ENCODE data around the gene SF3B5. TPM values are rescaled to one million over a fixed set of nuclear protein-coding genes. Genes with fewer than 3 reads are reported as not detected.
A peak's percentile ranks its signal among the peaks of the same experiment; 100 is the strongest.

The SF3B5 gene
- polyA plus RNA-seq, 3 donors, result 271 to 445 (median 355) TPM

- Histone ChIP-seq H3K4me1 (ENCODE audit: control insufficient read depth in 1 of 2, insufficient read depth in 2 of 2, low read length in 2 of 2) (peaks cover 29 to 34% of the 10 kb centered on the region in 2 donors), H4K20me1 (ENCODE audit: insufficient read depth, low read length) (no peaks in the 10 kb centered on the region), H3K27me3 (ENCODE audit: control insufficient read depth in 2 of 2, insufficient read depth in 2 of 2, low read length in 2 of 2) (no peaks in the 10 kb centered on the region), H3K9me3 (replicated peaks in 1 of 2; ENCODE audit: control insufficient read depth in 1 of 2, insufficient read depth in 1 of 2, low read length in 2 of 2) (no peaks in the 10 kb centered on the region), H3K4me3 (replicated peaks in 1 of 3; ENCODE audit: low read depth in 2 of 3, low read length in 3 of 3) (peak overlapping the region; percentile 66 to 91 (median 84)), H3K9ac (ENCODE audit: insufficient read depth, low read length, poor library complexity, severe bottlenecking) (no peak overlapping the region), H2AFZ (ENCODE audit: insufficient read depth, low read depth, low read length, poor library complexity, severe bottlenecking) (peak overlapping the region; percentile 69), H3K79me2 (ENCODE audit: insufficient read depth, low read length) (peaks cover 27% of the 10 kb centered on the region), H3K27ac (ENCODE audit: low read depth in 1 of 2, low read length in 2 of 2) (peak overlapping the region in 1 of 2 donors; percentile 97), H3K36me3 (replicated peaks in 1 of 2; ENCODE audit: control insufficient read depth in 1 of 2, insufficient read depth in 2 of 2, low read length in 2 of 2) (no peaks in the 10 kb centered on the region), H3K4me2 (replicated peaks; ENCODE audit: extremely low read depth, low read length, poor library complexity, severe bottlenecking) (peak overlapping the region; percentile 89)
- H3K27ac Mint-ChIP-seq, result peak overlapping the region in 6 of 7 donors; percentile 59 to 93 (median 90)
- TF ChIP-seq CTCF (IDR thresholded peaks at IDR 0.05), result no peak
- H3K4me3 Mint-ChIP-seq, result peak overlapping the region; percentile 91 to 93
- H3K27me3 Mint-ChIP-seq (ENCODE audit: low read depth in 3 of 3), result no peaks in the 10 kb centered on the region
- intact Hi-C loops (cut with micrococcal nuclease), result no loop called here
- WGBS (ENCODE audit: insufficient coverage), result 0% methylated on average over 3 of the region's 5 CpGs
- DNase-seq, result no peak
- peaks cover 39% of the 10 kb centered on the region for H3K4me1 Mint-ChIP-seq
- H3K9me3 Mint-ChIP-seq, result peaks cover 0 to 3% (median 0%) of the 10 kb centered on the region in 7 donors
- H3K36me3 Mint-ChIP-seq, result peaks cover 0 to 2% of the 10 kb centered on the region in 2 donors
Measured at GRCh38 chr6:144062786-144063185, 32.6 kb downstream of the SF3B5 start.

GRCh38 chr6:144059139-144059538 is 36.2 kb downstream of the SF3B5 start:
- no peaks in the 10 kb centered on the region for H3K36me3 ChIP-seq (replicated peaks in 1 of 2; ENCODE audit: control insufficient read depth in 1 of 2, insufficient read depth in 2 of 2, low read length in 2 of 2)
- H3K79me2 ChIP-seq (ENCODE audit: insufficient read depth, low read length), result peaks cover 42% of the 10 kb centered on the region
- no peak for DNase-seq
- H3K4me2 ChIP-seq (replicated peaks; ENCODE audit: extremely low read depth, low read length, poor library complexity, severe bottlenecking), result no peak overlapping the region
- no peak for TF ChIP-seq CTCF (IDR thresholded peaks at IDR 0.05)
- H3K4me1 Mint-ChIP-seq, result peaks cover 45% of the 10 kb centered on the region
- WGBS (ENCODE audit: insufficient coverage), result 80% methylated on average over 1 of the region's 1 CpG
- no peaks in the 10 kb centered on the region for H3K27me3 ChIP-seq (ENCODE audit: control insufficient read depth in 2 of 2, insufficient read depth in 2 of 2, low read length in 2 of 2)
- H2AFZ ChIP-seq (ENCODE audit: insufficient read depth, low read depth, low read length, poor library complexity, severe bottlenecking), result no peak overlapping the region
- H3K27ac ChIP-seq (ENCODE audit: low read depth in 1 of 2, low read length in 2 of 2), result no peak overlapping the region
- H3K9me3 ChIP-seq (replicated peaks in 1 of 2; ENCODE audit: control insufficient read depth in 1 of 2, insufficient read depth in 1 of 2, low read length in 2 of 2), result no peaks in the 10 kb centered on the region
- intact Hi-C loops (cut with micrococcal nuclease), result no loop called here
- H3K4me3 Mint-ChIP-seq, result no peak overlapping the region
- H3K27ac Mint-ChIP-seq, result peak overlapping the region in 1 of 7 donors; percentile 41
- H3K27me3 Mint-ChIP-seq (ENCODE audit: low read depth in 3 of 3), result no peaks in the 10 kb centered on the region
- H3K36me3 Mint-ChIP-seq, result peaks cover 0 to 2% of the 10 kb centered on the region in 2 donors
- peaks cover 0 to 5% (median 0%) of the 10 kb centered on the region in 7 donors for H3K9me3 Mint-ChIP-seq
- no peaks in the 10 kb centered on the region for H4K20me1 ChIP-seq (ENCODE audit: insufficient read depth, low read length)
- H3K4me1 ChIP-seq (ENCODE audit: control insufficient read depth in 1 of 2, insufficient read depth in 2 of 2, low read length in 2 of 2), result peaks cover 20 to 30% of the 10 kb centered on the region in 2 donors
- H3K4me3 ChIP-seq (replicated peaks in 1 of 3; ENCODE audit: low read depth in 2 of 3, low read length in 3 of 3), result no peak overlapping the region
- H3K9ac ChIP-seq (ENCODE audit: insufficient read depth, low read length, poor library complexity, severe bottlenecking), result no peak overlapping the region

Measured in CD14-positive monocyte (primary cell).